HG02588 (cell line): ENCODE results near the gene SIM2.

Source experiments
- ATAC-seq: cut with Tn5 transposase; IDR thresholded peaks from one replicate; pipeline ENCODE4 v1.9.1; 2021; ENCODE audit warnings: mild to moderate bottlenecking, moderate library complexity; ENCODE audit not compliant: unreplicated experiment

Gene SIM2

GRCh38 chr21:36798491-36798890, 99.6 kb downstream of the SIM2 start:
- no peak for ATAC-seq
